Endothelial cell of umbilical vein (primary cell): Measurements from ENCODE around the gene HDAC9. TPM values are rescaled to one million over a fixed set of nuclear protein-coding genes. Genes with fewer than 3 reads are reported as not detected.

Experiments
- BruUV-seq: library from RNA; stranded (reverse); fragments of 400-500 nt; replicated peaks from 2 replicates; lab custom pipeline; 2021; lab: Mats Ljungman, UMichigan
- CTCF ChIA-PET: fragments of 300-600, 350-600 bp; sonication (Branson Sonifier 250); formaldehyde crosslinking; loops from one replicate; lab custom pipeline; 2021; ENCODE audit warnings: antibody characterized with exemption, inconsistent platforms; lab: Charles Lee
- POLR2A ChIA-PET: fragments of 300-600, 350-600 bp; sonication (Branson Sonifier 250); formaldehyde crosslinking; loops from one replicate; lab custom pipeline; 2021; ENCODE audit warnings: antibody characterized with exemption, inconsistent platforms; lab: Charles Lee
- DNase-seq: peaks from one replicate; pipeline ENCODE4 v3.0.0-alpha.2; 2011; ENCODE audit warnings: low read depth, low spot score
- FAIRE-seq: peaks from 2 replicates; lab custom pipeline; 2011; peaks lifted over from hg19 to GRCh38; lab: Jason Lieb, UNC
- H2AFZ ChIP-seq: 2 replicates; pipeline ENCODE4 v1.6.0; 2012; ENCODE audit warnings: low read depth, low read length, control low read depth, inconsistent platforms
- H3K27ac ChIP-seq: 2 replicates; pipeline ENCODE4 v1.5.1; 2011; ENCODE audit warnings: low read depth, mild to moderate bottlenecking, control low read depth, low read length, moderate library complexity; ENCODE audit not compliant: insufficient read depth
- H3K27me3 ChIP-seq, 2 experiments: 2 replicates each; pipeline versions ENCODE4 v1.6.0 to v1.6.1; 2011; ENCODE audit warnings: low read length in 2 of 2, mixed read lengths in 1 of 2; ENCODE audit not compliant: control insufficient read depth in 2 of 2, insufficient read depth in 2 of 2
- H3K36me3 ChIP-seq, 2 experiments: 2 replicates in 1 of 2; 3 replicates in 1 of 2; pipeline ENCODE4 v1.5.1; 2011; ENCODE audit warnings: low read length in 2 of 2, mild to moderate bottlenecking in 1 of 2, moderate library complexity in 1 of 2; ENCODE audit not compliant: control insufficient read depth in 2 of 2, insufficient read depth in 2 of 2; ENCODE audit errors: extremely low read depth in 1 of 2
- H3K4me1 ChIP-seq: 3 replicates; pipeline ENCODE4 v1.5.1; 2011; ENCODE audit warnings: mild to moderate bottlenecking, low read length; ENCODE audit not compliant: control insufficient read depth, insufficient read depth; ENCODE audit errors: extremely low read depth
- H3K4me2 ChIP-seq: 2 replicates; pipeline ENCODE4 v1.6.1; 2011; ENCODE audit warnings: low read length, control low read depth, mixed read lengths; ENCODE audit not compliant: insufficient read depth
- H3K4me3 ChIP-seq, 3 experiments: fragments of 200-600 bp in 1 of 3; sonication (generic), shearing (Covaris generic) in 1 of 3; replicated peaks in 1 of 3; 2 replicates each; pipeline ENCODE4 v1.5.1; 2011 to 2016; ENCODE audit warnings: control low read depth in 3 of 3, low read length in 3 of 3, mild to moderate bottlenecking in 2 of 3, inconsistent platforms in 1 of 3, low read depth in 1 of 3, moderate library complexity in 1 of 3; ENCODE audit not compliant: insufficient read depth in 1 of 3
- H3K79me2 ChIP-seq: 2 replicates; pipeline ENCODE4 v1.6.0; 2012; ENCODE audit warnings: low read length, inconsistent platforms; ENCODE audit not compliant: control insufficient read depth, insufficient read depth
- H3K9ac ChIP-seq: replicated peaks from 2 replicates; pipeline ENCODE3; 2011; ENCODE audit warnings: low read length, control low read depth; ENCODE audit not compliant: insufficient read depth; ENCODE audit errors: extremely low read depth
- H3K9me1 ChIP-seq: replicated peaks from 3 replicates; pipeline ENCODE4 v1.6.0; 2011; ENCODE audit warnings: mild to moderate bottlenecking, low read length; ENCODE audit not compliant: control insufficient read depth, insufficient read depth; ENCODE audit errors: extremely low read depth
- H3K9me3 ChIP-seq: replicated peaks from 2 replicates; pipeline ENCODE4 v1.5.1; 2012; ENCODE audit warnings: low read length, inconsistent platforms; ENCODE audit not compliant: control insufficient read depth, insufficient read depth
- H4K20me1 ChIP-seq: replicated peaks from 2 replicates; pipeline ENCODE3; 2011; ENCODE audit warnings: mild to moderate bottlenecking, low read length; ENCODE audit not compliant: control insufficient read depth, insufficient read depth; ENCODE audit errors: extremely low read depth
- CTCF ChIP-seq, 2 donors: IDR thresholded peaks; 1 replicate in 1 of 2; 2 replicates in 1 of 2; pipeline ENCODE4 v1.5.1; 2011; ENCODE audit warnings: low read length in 2 of 2, mild to moderate bottlenecking in 2 of 2, moderate library complexity in 2 of 2, control low read depth in 1 of 2, inconsistent platforms in 1 of 2, low read depth in 1 of 2; ENCODE audit not compliant: insufficient read depth in 1 of 2; ENCODE audit errors: extremely low read depth in 1 of 2
- EZH2 ChIP-seq: IDR thresholded peaks from 2 replicates; pipeline ENCODE4 v1.6.1; 2012; ENCODE audit warnings: borderline replicate concordance, low read depth, mild to moderate bottlenecking, moderate library complexity, low read length, inconsistent platforms; ENCODE audit not compliant: severe bottlenecking
- FOS ChIP-seq: IDR thresholded peaks from 2 replicates; pipeline ENCODE4 v1.6.1; 2011; ENCODE audit warnings: mild to moderate bottlenecking, low read length, moderate library complexity, borderline replicate concordance; ENCODE audit not compliant: insufficient read depth
- GATA2 ChIP-seq: IDR thresholded peaks from 2 replicates; pipeline ENCODE4 v1.7.0; 2011; ENCODE audit warnings: low read depth, mild to moderate bottlenecking, moderate library complexity, mixed read lengths, low read length; ENCODE audit not compliant: insufficient read length, insufficient read depth
- JUN ChIP-seq: IDR thresholded peaks from 2 replicates; pipeline ENCODE4 v1.6.1; 2011; ENCODE audit warnings: borderline replicate concordance, low read depth; ENCODE audit not compliant: insufficient read length, insufficient read depth
- MAX ChIP-seq: IDR thresholded peaks from 2 replicates; pipeline ENCODE4 v1.6.1; 2011; ENCODE audit not compliant: insufficient read depth, insufficient read length
- POLR2A ChIP-seq: IDR thresholded peaks from 2 replicates; pipeline ENCODE4 v1.6.1; 2012; ENCODE audit warnings: low read depth, mild to moderate bottlenecking, control low read depth, low read length
- POLR2AphosphoS5 ChIP-seq: IDR thresholded peaks from 2 replicates; pipeline ENCODE4 v1.6.1; 2012; ENCODE audit warnings: low read depth, mild to moderate bottlenecking, control low read depth, low read length, moderate library complexity; ENCODE audit not compliant: insufficient read depth
- dilution Hi-C: fragments of 300-500 bp; cut with MboI; formaldehyde crosslinking; loops from one replicate; pipeline ENCODE4 v1.15.0; 2019; ENCODE audit warnings: low sequenced_read_pairs; ENCODE audit not compliant: extremely low pct_ligation_motif_present
- intact Hi-C: fragments of 100-400 bp; cut with micrococcal nuclease; formaldehyde crosslinking; loops from one replicate; pipeline ENCODE4 v1.10.0; 2022
- polyA plus RNA-seq, 4 experiments: library from polyadenylated mRNA; depleted of rRNA in 3 of 4; stranded (reverse) in 3 of 4; unstranded in 1 of 4; fragments of >200 nt; gene quantifications; 2 replicates each; pipeline versions ENCODE4 v1.2.1 to v1.2.3, GENCODE V29; 2011 to 2012; ENCODE audit warnings: missing spikeins in 1 of 4
- total RNA-seq: library from RNA; stranded (reverse); gene quantifications from 2 replicates; pipeline ENCODE4 v1.2.3, GENCODE V29; 2021

The HDAC9 gene
- total and polyA plus RNA-seq, 2 donors (not counting 3 experiments of a cell fraction or from before 2014, with no cell fraction given) = 1.8 to 11.6 TPM

GRCh38 chr7:18559756-18560155 is 64.2 kb downstream of the HDAC9 start:
- DNase-seq (no peak), FAIRE-seq (no peak)
- Histone ChIP-seq H3K79me2 (no peaks in the 10 kb centered on the region), H3K9me3 (no peaks in the 10 kb centered on the region), H4K20me1 (no peaks in the 10 kb centered on the region), H3K4me2 (no peak overlapping the region), H3K27ac (no peak overlapping the region), H3K4me3 (no peak overlapping the region), H2AFZ (no peak overlapping the region), H3K27me3 (no peaks in the 10 kb centered on the region), H3K36me3 (no peaks in the 10 kb centered on the region), H3K9ac (no peak overlapping the region), H3K9me1 (no peaks in the 10 kb centered on the region), H3K4me1 (peaks cover 3% of the 10 kb centered on the region)
- BruUV-seq = no TSS peak
- dilution Hi-C loops (loop anchor here (25.0 kb wide), 1 partner anchor 197 kb away; no protein-coding TSS in a partner anchor), intact Hi-C loops (no loop called here)
- ChIA-PET POLR2A (no interaction called here), CTCF (interaction anchor here (5.3 kb wide), 1 partner anchor 11 kb away, joined by 19 read pairs; no protein-coding TSS in a partner anchor)
- TF ChIP-seq CTCF (IDR thresholded peaks at IDR 0.05; ENCODE audit: extremely low read depth in 1 of 2, insufficient read depth in 1 of 2, low read depth in 1 of 2, low read length in 2 of 2) (no peak), JUN (no peak)

- Histone ChIP-seq H3K9ac (no peak overlapping the region), H3K27me3 (no peaks in the 10 kb centered on the region), H3K4me1 (no peaks in the 10 kb centered on the region), H2AFZ (no peak overlapping the region), H4K20me1 (no peaks in the 10 kb centered on the region), H3K9me1 (no peaks in the 10 kb centered on the region), H3K4me2 (no peak overlapping the region), H3K27ac (no peak overlapping the region), H3K36me3 (no peaks in the 10 kb centered on the region), H3K79me2 (no peaks in the 10 kb centered on the region), H3K4me3 (no peak overlapping the region), H3K9me3 (no peaks in the 10 kb centered on the region)
- TF ChIP-seq GATA2 (no peak), CTCF (IDR thresholded peaks at IDR 0.05; ENCODE audit: extremely low read depth in 1 of 2, insufficient read depth in 1 of 2, low read depth in 1 of 2, low read length in 2 of 2) (no peak), POLR2AphosphoS5 (no peak), EZH2 (no peak), JUN (no peak), POLR2A (no peak), FOS (no peak), MAX (no peak)
- CTCF ChIA-PET = interaction anchor here (1.1 to 2.3 kb wide), 5 partner anchors 8 to 212 kb away, joined by 3 to 12 read pairs (median 3); no protein-coding TSS in a partner anchor
- intact Hi-C loops = no loop called here
- DNase-seq (no peak), FAIRE-seq (no peak)
- POLR2A ChIA-PET = no interaction called here
- dilution Hi-C loops = loop anchor here (25.0 kb wide), 1 partner anchor 202 kb away; no protein-coding TSS in a partner anchor
- BruUV-seq = no TSS peak
These were observed 69.2 kb downstream of the HDAC9 start for GRCh38 chr7:18564779-18565178.
